Erythroblast (primary cell): ENCODE results near the gene TMEM30A.

ENCODE experiments used
- GATA1 ChIP-seq: IDR thresholded peaks from 2 replicates; pipeline ENCODE4 v1.6.1; 2011; ENCODE audit warnings: low read depth, mild to moderate bottlenecking, control low read depth, low read length, moderate library complexity
- POLR2A ChIP-seq: IDR thresholded peaks from 2 replicates; pipeline ENCODE4 v1.6.1; 2011; ENCODE audit warnings: mild to moderate bottlenecking, low read length

- TF ChIP-seq POLR2A (no peak), GATA1 (no peak)
Observed at GRCh38 chr6:75288023-75288422, 3.4 kb upstream of the TMEM30A start.
